HuH-7.5 (cell line): ENCODE data around the gene RARRES1.
"Not testable (repeated sequence)": the region's sequence is repeated elsewhere in the genome, so short reads cannot be mapped to it uniquely, and the experiment has no call there.

Experiments
- DNase-seq: peaks from one replicate; pipeline ENCODE4 v3.0.0; 2011; ENCODE audit warnings: low spot score

The RARRES1 gene

DNA sequence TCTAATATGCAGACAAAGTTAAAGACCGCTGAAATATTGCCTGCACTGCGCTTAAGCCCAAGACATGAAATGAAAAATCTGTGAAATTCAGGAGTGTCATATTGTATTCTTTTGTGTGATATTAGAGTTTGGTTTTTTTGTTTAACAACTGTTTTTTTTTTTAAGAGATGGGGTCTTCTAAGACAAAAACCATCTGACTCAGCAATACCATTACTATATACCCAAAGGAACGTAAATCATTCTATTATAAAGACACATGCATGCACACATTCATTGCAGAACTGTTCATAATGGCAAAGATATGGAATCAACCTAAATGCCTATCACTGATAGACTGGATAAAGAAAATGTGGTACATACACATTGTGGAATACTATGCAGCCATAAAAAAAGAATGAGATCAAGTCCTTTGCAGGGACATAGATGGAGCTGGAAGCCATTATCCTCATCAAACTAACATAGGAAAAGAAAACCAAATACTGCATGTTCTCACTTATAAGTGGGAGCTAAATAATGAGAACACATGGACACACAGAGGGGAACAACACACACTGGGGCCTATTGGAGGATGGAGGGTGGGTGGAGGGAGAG is 38.3 kb downstream of the RARRES1 start:
- not testable (repeated sequence) for DNase-seq

DNA sequence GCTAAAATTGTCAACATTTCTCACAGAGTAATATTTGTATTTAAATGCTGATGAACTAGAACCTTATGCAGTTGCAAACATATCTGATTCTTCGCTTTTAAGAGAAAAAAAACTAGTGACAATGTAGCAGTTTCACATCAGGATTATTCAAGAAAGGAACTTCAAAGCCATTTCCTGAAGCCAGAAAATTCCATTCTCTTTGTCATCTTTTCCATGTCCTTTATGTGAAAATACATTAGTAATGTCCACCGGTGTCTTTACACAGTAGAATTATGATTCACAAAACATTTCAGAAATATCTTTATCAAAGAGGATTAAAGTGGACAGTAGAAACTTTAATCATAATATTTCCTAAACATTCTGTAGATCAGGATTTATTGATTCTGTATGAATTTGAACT is 47.1 kb downstream of the RARRES1 start:
- DNase-seq: no peak

DNA sequence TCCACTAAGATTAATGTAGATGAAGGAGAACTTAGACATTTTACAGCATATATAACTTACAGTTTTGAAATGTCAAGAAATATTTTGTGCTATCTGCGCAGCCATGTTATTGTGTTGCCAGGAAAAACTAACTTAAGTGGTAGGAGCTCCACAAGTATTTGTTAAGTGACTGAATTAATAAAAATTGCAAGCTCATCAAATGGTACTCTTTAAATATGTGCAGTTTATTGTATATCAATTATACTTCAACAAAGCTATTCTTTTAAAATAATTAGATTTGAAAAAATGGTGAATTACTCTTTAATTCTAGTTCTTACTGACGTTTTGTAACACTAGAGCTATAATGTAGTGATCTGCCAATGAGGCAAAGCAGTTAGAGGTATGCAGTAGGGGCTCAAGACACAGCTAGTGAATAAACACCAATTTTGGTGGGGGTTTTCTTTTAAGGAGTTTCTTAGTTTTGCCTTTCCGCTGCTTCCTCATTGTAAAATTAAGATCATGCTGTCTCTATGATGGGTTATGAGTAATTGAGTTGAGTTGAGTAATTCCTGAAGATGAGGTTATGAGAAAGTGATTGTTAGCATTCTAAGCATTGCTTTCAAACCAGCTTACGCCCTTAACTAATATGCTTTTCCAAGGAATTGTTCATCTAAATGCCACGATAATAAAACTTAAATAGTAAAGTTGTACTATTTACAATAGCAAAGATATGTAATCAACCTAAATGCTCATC is 48.9 kb downstream of the RARRES1 start:
- no peak for DNase-seq

DNA sequence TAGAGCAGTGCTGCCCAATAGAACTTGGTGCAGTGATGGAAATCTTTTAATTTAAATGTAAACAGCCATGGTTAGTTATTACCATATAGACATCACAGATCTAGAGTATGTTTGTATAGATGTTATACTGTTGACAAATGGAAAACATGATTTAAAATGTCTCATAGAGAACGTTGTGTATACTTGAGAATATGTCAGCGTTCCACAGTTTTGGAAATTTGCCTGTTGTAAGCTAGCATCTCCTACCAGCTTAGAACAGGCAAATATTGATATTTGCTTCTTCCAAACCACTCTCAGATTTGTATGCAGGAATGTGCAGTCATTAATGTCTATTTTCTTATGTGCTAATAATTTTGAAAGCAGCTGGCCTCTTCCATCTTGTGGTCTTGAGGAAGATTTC is 51.4 kb downstream of the RARRES1 start:
- no peak for DNase-seq

DNA sequence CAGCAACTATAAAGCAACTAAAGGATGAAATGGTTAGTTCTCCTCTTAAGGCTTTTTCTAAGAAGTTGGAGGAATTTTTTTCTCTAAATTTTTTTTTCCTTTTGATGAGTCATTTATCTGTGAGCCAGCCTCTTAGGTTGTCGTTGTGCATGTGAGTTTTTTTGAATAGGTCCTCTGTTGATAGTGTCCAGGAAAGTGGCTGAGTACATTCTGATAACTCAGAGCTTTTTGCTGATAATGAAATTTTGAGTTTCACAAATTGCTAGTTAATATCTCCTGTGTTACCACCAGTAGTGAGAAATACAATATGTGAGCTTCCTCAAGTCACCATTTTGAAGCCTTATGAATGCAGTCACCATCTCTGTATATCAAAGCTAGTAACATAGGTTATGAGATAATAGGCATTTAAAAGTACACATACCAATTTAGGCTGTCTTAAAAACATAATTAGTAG is 52.7 kb downstream of the RARRES1 start:
- DNase-seq: no peak

DNA sequence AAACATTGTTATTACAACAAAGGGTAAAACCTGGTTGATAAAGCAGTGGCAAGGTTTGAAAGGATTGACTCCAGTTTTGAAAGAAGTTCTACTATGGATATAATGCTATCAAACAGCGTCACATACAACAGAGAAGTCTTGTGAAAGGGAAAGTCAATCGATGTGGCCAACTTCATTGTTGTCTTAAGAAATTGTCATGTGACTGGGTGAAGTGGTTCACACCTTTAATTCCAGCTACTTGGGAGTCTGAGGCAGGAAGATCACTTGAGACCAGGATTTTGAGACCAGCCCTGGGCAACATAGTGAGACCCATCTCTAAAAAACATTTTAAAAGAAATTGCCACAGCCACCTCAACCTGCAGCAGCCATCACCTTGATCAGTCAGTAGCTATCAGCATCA is 53.6 kb downstream of the RARRES1 start:
- no peak for DNase-seq

DNA sequence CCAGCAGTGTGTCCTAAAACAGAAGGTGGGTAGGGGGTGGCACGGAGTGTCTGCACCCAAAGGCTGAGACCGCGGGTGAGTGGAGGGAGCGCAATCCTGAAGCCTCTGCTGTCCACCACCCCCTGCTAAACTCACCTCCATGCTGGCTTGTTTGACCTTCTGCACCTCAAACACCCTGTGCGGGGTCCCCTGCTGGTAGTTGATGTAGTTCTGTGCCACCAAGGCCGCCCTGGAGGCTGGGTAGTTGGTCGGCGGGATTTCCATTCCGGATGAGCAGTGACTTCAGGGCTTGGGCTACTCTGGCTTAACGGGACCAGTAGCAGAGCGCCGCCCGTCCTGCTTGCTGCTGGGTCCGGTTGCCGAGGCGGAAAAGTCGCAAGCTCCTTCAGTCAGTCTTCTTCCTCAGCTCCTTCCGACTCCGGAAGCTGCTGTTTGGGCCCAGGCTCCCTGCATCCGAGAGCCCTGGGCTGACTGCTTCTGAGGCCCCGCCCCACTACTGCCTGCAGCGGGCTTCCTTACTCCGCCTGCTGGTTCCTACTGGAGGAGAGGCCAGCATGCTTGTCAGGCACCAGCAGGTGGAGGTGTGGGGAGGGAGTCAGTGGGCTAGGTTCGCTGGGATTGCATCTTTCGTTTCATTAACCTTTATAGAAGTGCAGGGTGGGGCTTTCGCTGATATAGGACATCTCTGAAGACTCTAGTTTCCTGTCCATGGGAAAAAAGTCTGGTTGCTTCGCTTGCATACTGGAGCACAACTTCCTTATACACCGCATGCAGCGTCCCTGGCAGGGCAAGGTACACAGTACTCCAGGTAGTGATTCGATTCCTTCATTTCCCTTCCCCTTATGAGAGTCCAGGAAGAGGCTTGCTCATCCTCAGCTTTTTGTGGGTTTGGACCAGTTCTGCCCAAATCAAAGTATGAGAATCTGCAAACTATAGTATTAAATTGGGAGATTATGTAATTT is 59.8 kb downstream of the RARRES1 start, which contains the start of gene LXN:
LXN (minus strand) TSS at position 434 of the 962 bp plus-strand sequence; CDS start at position 264, 170 bp downstream.
- peak; percentile 38 for DNase-seq

DNA sequence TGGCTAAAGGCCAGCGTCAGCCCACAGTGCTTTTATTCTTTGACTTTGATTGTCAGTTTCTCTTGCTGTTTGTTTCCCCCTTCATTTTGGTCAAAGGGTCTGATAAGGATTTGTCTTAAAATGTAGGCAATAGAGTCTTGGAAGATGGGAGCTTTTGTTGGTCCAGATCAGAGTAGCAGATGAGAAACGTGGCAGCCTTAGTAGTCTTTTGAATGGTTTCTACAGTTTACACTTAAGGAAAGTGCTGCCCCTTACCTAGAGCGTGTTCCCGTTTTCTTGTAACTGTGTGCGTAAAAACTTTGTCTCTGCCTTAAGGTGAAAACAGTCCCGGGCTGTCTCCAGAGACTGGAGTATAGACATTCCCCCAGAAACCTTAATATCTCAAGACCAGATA is 60.4 kb downstream of the RARRES1 start:
- no peak for DNase-seq

DNA sequence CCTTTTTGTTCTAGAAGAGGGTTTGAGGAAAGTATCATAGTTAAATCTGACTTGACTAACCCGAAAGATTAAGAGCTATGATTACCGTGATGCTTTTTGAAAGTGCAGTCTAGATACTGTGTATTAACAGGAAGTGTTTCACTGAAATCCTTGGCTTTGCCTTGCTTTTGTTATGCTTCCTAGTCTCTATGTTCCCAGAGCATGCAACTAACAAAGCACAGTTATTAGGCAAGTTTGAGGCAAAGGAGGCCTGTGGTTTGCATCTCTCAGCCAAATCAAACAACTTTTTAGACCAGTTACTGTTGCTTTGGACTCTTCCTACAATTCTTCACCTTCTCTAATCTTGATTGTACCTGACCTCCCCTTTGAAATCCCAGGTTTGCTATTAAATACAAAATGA is 63.8 kb downstream of the RARRES1 start:
- no peak for DNase-seq

DNA sequence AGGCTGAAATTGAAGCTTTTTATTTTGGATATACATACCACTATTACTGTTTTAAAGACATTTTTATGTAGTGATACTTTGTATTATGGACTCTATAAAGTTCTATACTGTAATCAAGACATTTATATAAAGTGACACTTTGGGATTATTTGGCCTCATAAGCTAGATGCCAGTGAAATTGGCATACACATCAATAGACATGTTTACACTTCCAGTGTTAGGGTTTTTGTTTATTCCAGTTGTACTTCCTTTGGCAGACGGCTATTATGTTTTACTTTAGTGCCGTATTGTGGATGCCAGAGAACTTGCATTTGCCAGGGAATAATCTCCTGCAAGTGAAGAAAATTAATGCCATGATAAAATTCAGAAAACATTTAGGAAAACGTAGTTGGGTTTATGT is 65.8 kb downstream of the RARRES1 start:
- DNase-seq: no peak

DNA sequence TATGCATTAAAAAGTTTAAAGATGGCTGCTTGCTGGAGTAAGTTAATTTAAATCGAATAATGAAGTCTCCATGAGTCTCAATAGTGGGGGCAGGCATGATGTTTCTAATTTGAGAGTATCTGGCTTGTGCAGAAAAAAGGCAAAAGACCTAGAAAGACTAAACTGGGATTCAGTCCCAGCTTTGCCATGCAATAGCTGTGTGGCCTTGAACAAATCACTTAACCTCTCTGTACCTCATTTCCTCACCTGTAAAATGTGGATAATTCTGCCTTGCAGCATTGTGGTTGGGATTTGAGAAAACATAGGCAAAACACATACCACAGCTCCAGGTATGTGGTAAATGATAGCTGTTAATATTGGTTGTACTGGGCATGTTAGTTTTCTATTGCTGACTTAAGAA is 68.4 kb downstream of the RARRES1 start:
- DNase-seq: no peak

DNA sequence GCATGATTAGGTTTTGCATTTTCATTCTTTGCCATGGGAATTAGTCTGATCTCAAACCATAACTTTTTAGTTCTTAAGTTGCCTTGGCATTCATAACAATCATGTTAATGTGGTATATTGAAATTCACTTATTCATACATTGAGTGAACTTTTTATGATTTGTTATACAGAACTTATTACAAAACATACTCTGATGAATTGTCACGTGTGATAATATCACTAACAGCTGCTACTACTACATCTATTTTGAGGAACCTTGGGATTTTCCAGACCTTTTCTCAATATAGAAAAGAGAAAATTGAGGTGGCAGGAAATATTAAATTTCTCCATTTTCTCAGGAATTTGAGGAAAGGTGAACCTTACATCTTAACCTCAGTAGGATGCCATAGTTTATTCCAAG is 69.0 kb downstream of the RARRES1 start:
- DNase-seq: no peak

DNA sequence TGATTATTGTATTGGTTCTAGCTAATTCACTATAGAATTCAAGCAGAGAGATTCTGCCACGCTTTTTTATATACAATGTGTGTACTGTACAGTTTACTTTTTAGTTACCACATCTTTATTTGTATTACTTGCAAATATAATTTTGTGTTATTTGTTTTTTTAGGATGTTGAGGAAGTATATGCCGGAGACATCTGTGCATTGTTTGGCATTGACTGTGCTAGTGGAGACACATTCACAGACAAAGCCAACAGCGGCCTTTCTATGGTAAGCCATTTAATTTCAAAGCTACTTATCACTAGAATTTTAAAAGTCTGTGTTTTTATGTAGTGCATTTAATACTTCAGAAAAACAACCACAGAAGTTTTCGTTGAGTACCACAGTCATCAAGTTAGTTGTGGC is 71.5 kb downstream of the RARRES1 start:
- DNase-seq: no peak

DNA sequence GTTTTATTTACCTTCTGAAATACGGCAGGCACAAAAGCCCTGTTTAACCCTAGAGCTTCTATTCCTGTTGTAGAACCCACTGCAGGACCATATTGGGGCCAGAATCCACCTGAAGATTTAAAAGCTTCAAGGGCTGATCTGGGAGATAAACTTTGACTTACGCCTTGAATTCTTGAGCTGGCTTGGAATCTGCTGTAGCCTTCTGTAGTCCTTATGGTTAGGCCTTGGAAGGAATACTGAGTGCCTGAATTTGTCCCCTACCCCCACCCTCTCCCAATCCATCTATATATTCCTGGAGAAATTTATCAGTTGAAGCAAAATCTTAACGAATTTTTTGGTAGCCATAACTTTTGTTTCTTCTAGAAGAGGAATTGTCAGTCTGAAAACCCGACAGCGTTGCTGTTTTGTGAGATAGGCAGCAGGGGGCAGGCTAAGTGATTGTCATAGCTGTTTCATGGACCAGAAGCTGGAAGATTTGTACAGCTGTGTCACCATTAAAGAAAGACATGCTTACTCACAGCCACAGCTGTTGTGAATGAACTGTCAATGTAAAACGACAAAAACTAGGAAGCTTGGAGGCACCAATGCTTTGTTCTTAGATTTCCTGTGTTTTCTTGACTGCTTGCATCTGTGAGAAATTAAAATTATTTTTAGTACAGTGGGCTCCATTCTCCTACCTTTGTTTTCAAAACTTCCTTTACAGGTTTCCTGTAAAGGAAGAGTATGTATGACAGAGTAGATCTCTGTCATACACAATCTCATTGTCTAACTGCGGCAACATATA is 72.6 kb downstream of the RARRES1 start:
- peak; percentile 27 for DNase-seq

DNA sequence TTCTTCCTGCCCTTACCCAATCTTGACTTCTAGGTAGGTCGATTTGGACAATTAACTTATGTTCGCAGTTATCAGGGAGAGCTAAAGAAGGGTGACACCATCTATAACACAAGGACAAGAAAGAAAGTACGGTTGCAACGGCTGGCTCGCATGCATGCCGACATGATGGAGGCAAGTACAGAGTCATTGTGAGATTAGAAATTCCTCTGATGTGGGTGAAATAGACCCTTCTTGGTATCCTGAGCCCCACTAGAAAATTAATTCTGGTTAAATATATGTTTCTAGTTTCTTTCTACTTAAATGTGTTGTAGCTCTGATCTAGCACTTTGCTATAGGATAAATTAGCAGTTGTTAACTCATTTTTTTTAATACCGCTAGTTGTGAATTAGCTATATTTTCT is 73.4 kb downstream of the RARRES1 start:
- DNase-seq: no peak

DNA sequence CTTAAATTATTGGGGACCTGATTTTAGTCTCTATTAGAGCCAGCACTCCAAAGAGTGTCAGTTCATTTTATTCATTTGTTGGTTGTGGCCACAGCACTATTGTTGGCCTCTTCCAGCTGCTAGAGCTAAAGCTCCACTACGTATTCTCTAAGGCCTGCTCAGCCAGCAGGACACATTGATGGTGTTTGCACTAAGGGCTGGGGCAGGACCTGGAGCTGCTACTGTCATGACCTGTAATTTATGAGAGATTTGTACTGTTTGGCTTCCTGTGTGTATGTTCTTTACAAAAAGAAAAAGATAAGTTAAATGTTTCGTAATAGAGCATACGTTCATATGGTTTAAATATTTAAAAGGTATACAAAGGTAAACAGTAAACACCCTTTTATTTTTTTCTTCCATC is 79.8 kb downstream of the RARRES1 start:
- peak; percentile 17 for DNase-seq

DNA sequence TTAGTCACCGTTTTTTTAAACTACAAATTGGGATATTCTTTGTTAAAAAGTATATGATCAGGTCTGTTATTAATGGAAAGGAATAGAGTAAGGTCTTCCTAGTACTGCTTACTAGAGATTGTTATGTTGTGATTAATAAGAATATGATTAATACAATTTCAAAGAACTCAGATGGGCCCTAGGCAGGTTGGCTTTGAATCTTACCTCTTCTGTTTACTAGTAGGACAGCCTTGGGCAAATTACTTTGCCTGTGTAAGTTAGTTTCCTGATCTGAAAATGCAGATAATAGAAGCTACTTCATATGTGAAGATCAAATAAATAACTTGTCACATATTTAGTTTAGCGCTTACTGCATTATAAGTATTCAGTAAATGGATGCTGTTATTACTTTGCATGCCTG is 81.1 kb downstream of the RARRES1 start:
- no peak for DNase-seq

DNA sequence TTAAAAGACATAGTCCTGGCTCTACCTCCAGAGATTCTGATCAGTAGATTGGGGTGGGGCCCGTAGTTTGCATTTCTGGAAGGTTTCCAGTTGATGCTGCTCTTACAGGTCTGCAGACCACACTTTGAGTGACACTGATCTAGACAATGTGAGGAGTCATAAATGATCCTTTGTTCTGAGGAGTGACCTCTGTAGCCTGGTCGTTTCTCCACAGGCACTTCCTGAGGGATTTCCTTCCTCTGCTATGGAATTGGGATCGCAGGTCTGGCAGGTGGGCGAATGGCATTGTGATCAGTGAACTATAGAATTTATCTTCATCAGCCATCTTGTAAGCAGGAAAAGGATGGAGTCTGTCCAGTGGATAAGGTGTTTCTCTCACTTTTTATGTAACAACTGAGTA is 82.5 kb downstream of the RARRES1 start:
- no peak for DNase-seq
